Measurements from ENCODE around the gene ADRB2.
"Not testable (repeated sequence)": the region's sequence is repeated elsewhere in the genome, so short reads cannot be mapped to it uniquely, and the experiment has no call there.

The ADRB2 gene

DNA sequence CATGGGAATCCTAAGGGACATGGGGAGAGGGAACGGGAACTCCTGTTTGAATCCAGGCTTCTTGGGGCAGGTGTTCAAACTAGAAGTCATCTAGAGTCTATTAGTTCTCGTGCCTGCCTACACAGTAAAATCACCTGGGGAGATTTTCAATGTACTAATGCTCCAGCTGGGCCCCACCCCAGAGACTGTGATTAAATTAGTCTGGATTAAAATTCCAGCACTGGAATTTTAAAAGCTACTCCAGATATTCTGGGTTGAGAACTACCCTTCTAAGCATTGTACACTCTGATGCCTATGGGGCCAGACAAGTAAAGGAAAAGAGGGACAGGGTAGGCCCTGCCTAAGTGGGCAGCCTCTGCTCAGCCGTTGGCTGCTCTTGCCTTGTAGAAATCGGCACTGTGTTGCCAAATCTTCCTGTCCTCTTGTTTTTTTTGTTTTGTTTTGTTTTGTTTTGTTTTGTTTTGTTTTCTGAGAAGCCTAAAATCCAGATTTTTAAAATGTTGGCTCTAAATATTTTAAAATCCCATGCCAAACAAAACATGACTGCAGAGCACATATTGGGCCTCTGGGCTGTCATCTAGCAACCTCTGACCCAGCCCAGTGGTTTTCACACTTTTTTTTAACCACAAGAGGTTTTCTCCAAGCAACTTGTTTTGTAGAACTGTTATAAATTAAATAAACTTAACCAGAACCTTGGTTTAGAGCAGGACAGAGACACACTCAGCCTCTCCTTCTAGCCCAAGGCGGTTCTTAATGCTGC, 29.0 kb downstream of the ADRB2 start:
- DNase-seq (ENCODE audit: low read depth in 2 of 2) = no peak

DNA sequence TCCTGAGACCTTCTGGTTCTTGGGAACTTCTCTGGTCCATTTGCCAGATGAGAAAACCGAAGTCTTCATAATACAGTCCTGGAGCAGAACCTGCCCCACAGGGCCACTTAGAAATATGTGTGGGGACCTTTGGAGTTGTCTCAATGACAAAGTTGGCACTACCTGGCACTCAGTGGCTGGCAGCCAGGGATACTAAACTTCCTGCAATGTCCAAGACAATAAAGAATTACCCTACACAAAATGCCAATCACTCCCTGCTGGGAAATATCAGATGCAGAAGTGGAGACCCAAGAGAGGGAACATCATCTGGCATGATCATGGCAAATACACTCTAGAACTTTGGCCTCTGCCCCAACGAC, 29.6 kb downstream of the ADRB2 start:
- no peak for DNase-seq (ENCODE audit: low read depth in 2 of 2)

- no peak for DNase-seq (ENCODE audit: low read depth in 2 of 2)
Observed at GRCh38 chr5:148856424-148856823, 30.0 kb downstream of the ADRB2 start.

DNA sequence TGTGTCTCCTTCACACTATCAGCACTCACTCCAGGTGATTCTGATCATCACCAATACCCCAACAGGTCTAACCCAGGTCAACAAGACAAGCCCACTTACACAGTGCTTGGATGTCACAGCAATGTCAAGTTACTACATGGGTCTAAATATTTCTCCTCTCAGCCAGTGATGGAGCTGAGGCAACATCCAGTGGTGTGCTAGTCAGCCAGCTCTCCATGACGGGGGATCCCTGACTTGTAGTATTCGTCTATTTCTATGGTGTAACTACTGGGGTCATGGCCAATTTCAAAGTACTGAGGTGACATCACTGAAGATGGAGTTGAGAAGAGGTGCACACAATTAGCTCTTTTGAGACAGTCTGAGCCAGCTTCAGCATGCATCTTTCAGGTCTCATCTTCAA, 31.1 kb downstream of the ADRB2 start:
- no peak for DNase-seq (ENCODE audit: low read depth in 2 of 2)

- DNase-seq (ENCODE audit: low read depth in 2 of 2) = no peak
Observed at GRCh38 chr5:148858106-148858505, 31.7 kb downstream of the ADRB2 start.

GRCh38 chr5:148858547-148858946, 32.1 kb downstream of the ADRB2 start:
- DNase-seq (ENCODE audit: low read depth in 2 of 2) = no peak

- DNase-seq (ENCODE audit: low read depth in 2 of 2) = no peak
Observed at GRCh38 chr5:148859703-148860102, 33.3 kb downstream of the ADRB2 start.

- DNase-seq (ENCODE audit: low read depth in 2 of 2) = no peak
Observed at GRCh38 chr5:148860599-148860998, 34.2 kb downstream of the ADRB2 start.

DNA sequence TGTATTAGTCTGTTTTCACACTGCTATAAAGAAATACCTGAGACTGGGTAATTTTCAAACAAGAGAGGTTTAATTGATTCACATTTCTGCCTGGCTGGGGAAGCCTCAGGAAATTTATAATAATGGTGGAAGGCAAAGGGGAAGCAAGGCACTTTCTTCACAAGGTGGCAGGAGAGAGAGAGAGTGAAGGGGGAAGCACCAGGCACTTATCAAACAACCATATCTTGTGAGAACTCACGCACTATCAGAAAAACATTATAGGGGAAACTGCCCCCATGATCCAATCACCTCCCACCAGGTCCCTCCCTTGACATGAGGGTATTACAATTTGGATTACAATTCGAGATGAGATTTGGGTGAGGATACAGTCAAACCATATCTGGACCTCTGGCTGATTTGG, 34.7 kb downstream of the ADRB2 start:
- DNase-seq (ENCODE audit: low read depth in 2 of 2) = no peak

DNA sequence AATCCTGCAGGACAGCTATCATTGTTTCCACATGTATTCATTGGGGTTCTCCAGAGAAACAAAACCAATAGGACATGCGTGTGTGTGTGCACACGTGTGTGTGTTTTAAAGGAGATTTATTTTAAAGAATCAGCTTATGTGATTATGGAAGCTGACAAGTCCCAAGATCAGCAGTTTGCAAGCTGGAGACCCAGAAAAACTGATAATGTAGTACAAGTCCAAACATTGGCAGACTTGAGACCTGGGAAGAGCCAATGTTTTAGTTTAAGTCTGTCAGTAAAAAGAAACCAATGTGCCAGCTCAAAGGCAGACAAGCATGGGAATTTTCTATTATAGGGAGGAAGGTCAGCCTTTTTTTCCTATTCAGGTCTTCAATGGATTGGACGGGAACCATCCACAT, 35.3 kb downstream of the ADRB2 start:
- DNase-seq (ENCODE audit: low read depth in 2 of 2) = no peak

GRCh38 chr5:148864113-148864841, 37.9 kb downstream of the ADRB2 start:
- DNase-seq (ENCODE audit: low read depth in 2 of 2) = no peak

GRCh38 chr5:148866024-148866423, 39.6 kb downstream of the ADRB2 start:
- DNase-seq (ENCODE audit: low read depth in 2 of 2) = no peak

GRCh38 chr5:148873120-148873519, 46.7 kb downstream of the ADRB2 start:
- no peak for DNase-seq (ENCODE audit: low read depth in 2 of 2)

- DNase-seq (ENCODE audit: low read depth in 2 of 2) = no peak
Observed at GRCh38 chr5:148873690-148874485, 47.5 kb downstream of the ADRB2 start.

DNA sequence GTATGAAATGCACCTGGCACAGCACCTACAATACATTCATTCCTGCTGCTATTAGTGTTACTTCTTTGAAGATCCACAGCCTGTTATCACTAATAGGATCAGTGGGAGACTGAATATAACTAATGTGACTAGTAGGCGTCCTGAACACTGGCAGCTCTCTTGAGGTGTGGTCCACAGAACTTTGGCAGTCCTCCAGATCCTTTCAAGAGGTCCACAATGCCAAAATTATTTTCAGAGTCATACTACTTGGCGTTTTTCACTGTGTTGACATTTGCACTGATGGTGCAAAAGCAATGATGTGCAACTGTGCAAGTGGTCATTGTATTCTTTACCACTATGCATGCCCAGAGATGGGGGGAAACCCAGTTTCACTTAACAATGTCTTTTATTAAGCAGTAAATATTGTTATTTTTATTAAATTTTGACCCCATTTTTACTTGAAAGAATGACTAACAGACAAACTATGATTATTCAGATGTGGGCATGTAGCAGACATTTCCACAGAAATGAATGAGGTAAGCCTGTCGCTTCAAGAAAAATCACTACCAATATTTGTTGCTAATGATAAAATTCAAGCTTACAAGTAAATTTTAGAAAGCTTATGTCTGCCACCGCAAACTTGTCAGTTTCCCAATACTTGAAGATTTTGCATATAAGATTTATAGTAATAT, 48.9 kb downstream of the ADRB2 start:
- no peak for DNase-seq (ENCODE audit: low read depth in 2 of 2)

GRCh38 chr5:148877436-148877835, 51.0 kb downstream of the ADRB2 start:
- not testable (repeated sequence) for DNase-seq (ENCODE audit: low read depth in 2 of 2)

Data from stimulated activated CD8-positive, alpha-beta memory T cell treated with anti-CD3 and anti-CD28 coated beads, Interleukin-15, amount 100 ng/mL, for 48 hours (primary cell).